RWPE2 (cell line): Measurements from ENCODE around the gene ZNF286A.
"Not testable (repeated sequence)": the region's sequence is repeated elsewhere in the genome, so short reads cannot be mapped to it uniquely, and the experiment has no call there.

ENCODE experiments used
- ATAC-seq: fragments of 200-7000 bp; cut with Tn5 transposase; 3 replicates; pipeline ENCODE4 v1.9.1; 2021; ENCODE audit warnings: low read depth
- DNase-seq: peaks from one replicate; pipeline ENCODE4 v3.0.0-alpha.2; 2020; ENCODE audit warnings: low spot score
- H3K27ac ChIP-seq: fragments of 450-650 bp; 2 replicates; pipeline ENCODE4 v1.5.1; 2017; ENCODE audit warnings: mild to moderate bottlenecking; ENCODE audit not compliant: poor library complexity, severe bottlenecking
- H3K27me3 ChIP-seq: fragments of 250-450 bp; sonication (Bioruptor Pico); 2 replicates; pipeline ENCODE4 v1.5.1; 2021; ENCODE audit warnings: mild to moderate bottlenecking, moderate library complexity; ENCODE audit not compliant: insufficient read depth, poor library complexity, severe bottlenecking
- H3K36me3 ChIP-seq: fragments of 250-450 bp; sonication (Bioruptor Pico); 2 replicates; pipeline ENCODE4 v1.5.1; 2020; ENCODE audit warnings: low read depth, mild to moderate bottlenecking, moderate library complexity
- H3K4me1 ChIP-seq: fragments of 250-450 bp; sonication (Bioruptor Pico); 2 replicates; pipeline ENCODE4 v1.5.1; 2021; ENCODE audit warnings: mild to moderate bottlenecking, moderate library complexity; ENCODE audit not compliant: insufficient read depth, poor library complexity, severe bottlenecking
- H3K4me3 ChIP-seq: fragments of 250-450 bp; sonication (Bioruptor Pico); 2 replicates; pipeline ENCODE4 v1.5.1; 2021; ENCODE audit warnings: mild to moderate bottlenecking, moderate library complexity; ENCODE audit not compliant: severe bottlenecking
- H3K9me3 ChIP-seq: fragments of 250-450 bp; sonication (Bioruptor Pico); 2 replicates; pipeline ENCODE4 v1.5.1; 2021; ENCODE audit warnings: mild to moderate bottlenecking, moderate library complexity; ENCODE audit not compliant: severe bottlenecking
- CTCF ChIP-seq: fragments of 450-650 bp; IDR thresholded peaks from one replicate; pipeline ENCODE4 v1.5.1; 2017; ENCODE audit warnings: mild to moderate bottlenecking, moderate library complexity; ENCODE audit not compliant: poor library complexity, severe bottlenecking

ZNF286A gene

GRCh38 chr17:15731900-15732299 is 32.3 kb downstream of the ZNF286A start, which contains the start of gene TBC1D26:
Gene TBC1D26, plus strand, starts transcription at chr17:15732283. Its CDS starts 3,066 bp downstream, at chr17:15735349.
- not testable (repeated sequence) for ATAC-seq, H3K4me3 ChIP-seq, H3K36me3 ChIP-seq, H3K27me3 ChIP-seq, DNase-seq, H3K9me3 ChIP-seq, H3K4me1 ChIP-seq, H3K27ac ChIP-seq

GRCh38 chr17:15733174-15733789 is 33.7 kb downstream of the ZNF286A start:
- H3K27me3 ChIP-seq, H3K27ac ChIP-seq, H3K4me1 ChIP-seq, H3K36me3 ChIP-seq, ATAC-seq, H3K4me3 ChIP-seq, H3K9me3 ChIP-seq, DNase-seq: not testable (repeated sequence)

GRCh38 chr17:15736578-15736977 is 37.0 kb downstream of the ZNF286A start:
- H3K27ac ChIP-seq, H3K9me3 ChIP-seq, H3K36me3 ChIP-seq, H3K4me1 ChIP-seq, DNase-seq, ATAC-seq, H3K4me3 ChIP-seq, H3K27me3 ChIP-seq: not testable (repeated sequence)

- Histone ChIP-seq H3K4me1 (no peaks in the 10 kb centered on the region), H3K27me3 (no peaks in the 10 kb centered on the region), H3K9me3 (no peaks in the 10 kb centered on the region), H3K27ac (no peak overlapping the region), H3K4me3 (no peak overlapping the region), H3K36me3 (no peaks in the 10 kb centered on the region)
- DNase-seq (no peak), ATAC-seq (no peak)
- no peak for TF ChIP-seq CTCF
Observed at GRCh38 chr17:15738066-15738465, 38.5 kb downstream of the ZNF286A start.

GRCh38 chr17:15739259-15739658 is 39.7 kb downstream of the ZNF286A start:
- H3K4me1 ChIP-seq, ATAC-seq, H3K9me3 ChIP-seq, DNase-seq, H3K27me3 ChIP-seq, H3K36me3 ChIP-seq, H3K27ac ChIP-seq, H3K4me3 ChIP-seq: not testable (repeated sequence)

- not testable (repeated sequence) for H3K27ac ChIP-seq, H3K36me3 ChIP-seq, H3K4me3 ChIP-seq, DNase-seq, H3K9me3 ChIP-seq, H3K4me1 ChIP-seq, ATAC-seq, H3K27me3 ChIP-seq
Observed at GRCh38 chr17:15740041-15740440, 40.5 kb downstream of the ZNF286A start.

- H3K36me3 ChIP-seq, result no peaks in the 10 kb centered on the region
- H3K4me3 ChIP-seq, result no peak overlapping the region
- no peak for DNase-seq
- no peaks in the 10 kb centered on the region for H3K4me1 ChIP-seq
- no peak for TF ChIP-seq CTCF
- ATAC-seq, result no peak
- no peaks in the 10 kb centered on the region for H3K27me3 ChIP-seq
- H3K27ac ChIP-seq, result no peak overlapping the region
- H3K9me3 ChIP-seq, result no peaks in the 10 kb centered on the region
Observed at GRCh38 chr17:15740570-15741120, 41.1 kb downstream of the ZNF286A start.
